RKO (cell line): ENCODE results near the gene BCL2L2.
"Not testable (repeated sequence)": the region's sequence is repeated elsewhere in the genome, so short reads cannot be mapped to it uniquely, and the experiment has no call there.

Experiments used
- DNase-seq: peaks from one replicate; pipeline ENCODE4 v3.0.0-alpha.2; 2016; ENCODE audit warnings: low spot score

BCL2L2 gene

GRCh38 chr14:23324455-23324846 lies 17.8 kb downstream of the BCL2L2 start:
- no peak for DNase-seq

GRCh38 chr14:23324993-23325392 lies 18.4 kb downstream of the BCL2L2 start:
- no peak for DNase-seq

GRCh38 chr14:23325746-23326145 lies 19.1 kb downstream of the BCL2L2 start:
- not testable (repeated sequence) for DNase-seq

DNA sequence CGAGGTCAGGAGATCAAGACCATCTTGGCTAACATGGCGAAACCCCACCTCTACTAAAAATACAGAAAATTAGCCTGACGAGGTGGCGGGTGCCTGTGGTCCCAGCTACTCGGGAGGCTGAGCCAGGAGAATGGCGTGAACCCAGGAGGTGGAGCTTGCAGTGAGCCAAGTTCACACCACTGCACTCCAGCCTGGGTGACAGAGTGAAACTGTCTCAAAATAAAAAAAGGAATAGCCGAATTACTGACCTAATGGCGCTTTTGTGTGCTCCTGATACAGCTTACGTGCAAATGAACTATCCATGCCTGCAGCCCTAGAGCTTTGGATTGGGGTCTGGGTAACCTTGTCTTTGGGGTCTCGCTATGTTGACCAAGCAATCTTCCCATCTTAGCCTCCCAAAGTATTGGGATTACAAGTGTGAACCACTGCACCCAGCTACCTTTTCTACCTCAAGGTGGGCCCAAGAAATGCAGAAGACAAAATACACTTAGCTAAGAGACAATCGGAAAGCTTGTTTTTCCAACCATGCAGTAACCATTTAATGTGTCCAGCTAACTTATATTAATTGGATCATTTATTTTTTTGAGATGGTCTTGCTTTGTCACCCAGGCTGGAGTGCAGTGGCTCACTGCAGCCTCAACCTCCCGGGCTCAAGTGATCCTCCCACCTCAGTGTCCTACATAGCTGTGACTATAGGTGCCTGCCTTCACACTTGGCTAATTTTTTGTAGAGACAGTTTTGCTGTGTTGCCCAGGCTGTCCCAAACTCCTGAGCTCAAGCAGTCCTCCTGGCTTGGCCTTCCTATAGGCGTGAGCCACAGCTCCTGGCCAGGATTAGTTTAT lies 20.1 kb downstream of the BCL2L2 start:
- no peak for DNase-seq

DNA sequence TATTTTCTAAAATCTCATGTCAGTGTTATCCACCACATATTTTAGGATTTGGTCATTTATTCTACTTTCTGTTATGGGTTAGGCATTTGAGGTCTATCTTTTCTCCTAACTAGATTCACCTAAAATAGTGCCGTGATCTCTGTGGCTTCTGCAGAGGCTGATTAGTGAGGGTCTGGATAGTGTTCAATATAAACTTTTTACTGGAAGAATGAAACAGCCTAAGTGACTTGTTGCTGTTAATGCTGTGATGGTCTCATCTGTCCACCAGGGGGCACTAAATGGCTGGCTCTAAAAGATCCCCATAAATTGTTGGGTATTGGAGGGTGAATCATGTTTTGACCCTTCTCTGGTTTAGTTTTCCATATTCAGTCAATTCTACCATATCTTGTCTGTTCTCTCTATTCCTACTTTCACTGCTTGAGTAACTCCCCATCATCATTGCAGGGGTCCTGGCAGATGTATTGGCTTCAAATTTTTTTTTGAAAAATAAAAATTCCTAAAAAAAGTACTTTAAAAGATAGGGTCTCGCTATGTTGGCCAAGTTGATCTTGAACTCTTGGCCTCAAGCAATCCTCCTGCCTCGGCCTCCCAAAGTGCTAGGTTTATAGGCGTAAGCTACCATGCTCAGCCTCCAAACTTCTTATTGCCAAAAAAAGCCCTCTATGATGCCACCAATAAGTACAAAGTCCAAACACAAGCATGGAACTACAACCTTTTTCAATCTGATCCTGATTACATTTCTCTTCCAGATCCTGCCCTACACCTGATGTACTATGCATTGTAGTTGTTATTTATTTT lies 21.5 kb downstream of the BCL2L2 start:
- DNase-seq = peak; percentile 74

GRCh38 chr14:23335623-23336022 lies 29.0 kb downstream of the BCL2L2 start:
- DNase-seq = no peak

- DNase-seq = no peak
These were observed 33.1 kb downstream of the BCL2L2 start for GRCh38 chr14:23339506-23340268.

GRCh38 chr14:23344481-23344880 lies 37.8 kb downstream of the BCL2L2 start:
- no peak for DNase-seq

DNA sequence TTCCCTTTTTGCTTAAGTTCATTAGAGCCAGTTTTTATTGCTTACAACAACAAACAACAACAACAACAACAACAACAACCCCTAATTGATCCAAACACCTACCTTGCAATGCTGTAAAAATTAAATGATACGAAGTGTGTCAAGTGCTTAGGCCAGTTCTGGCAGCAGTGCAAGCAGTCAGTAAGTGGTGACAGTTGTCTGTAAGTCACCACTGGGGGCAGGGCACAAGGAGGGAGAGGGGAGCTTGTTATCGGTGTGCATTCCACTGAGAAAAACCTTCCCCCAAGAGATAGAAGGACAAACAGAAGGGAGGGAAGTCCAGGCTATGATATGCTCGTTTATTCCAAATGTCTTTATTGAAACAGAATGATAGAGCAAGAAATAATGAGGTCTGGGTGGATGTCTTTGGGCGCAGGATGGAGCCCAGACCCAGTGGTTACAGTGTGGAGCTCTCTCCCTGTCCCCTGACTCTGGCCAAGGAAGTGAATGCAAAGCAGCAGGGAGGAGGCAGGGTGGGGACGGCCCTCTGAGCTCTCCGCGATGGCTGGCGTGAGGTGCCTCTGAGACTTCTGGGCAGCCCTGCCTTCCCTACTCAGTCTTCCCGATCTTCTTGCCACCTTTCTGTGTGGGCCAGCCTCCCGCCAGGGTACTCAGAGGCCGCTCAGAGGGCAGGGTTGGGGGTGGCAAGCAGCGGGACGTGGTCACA lies 39.5 kb downstream of the BCL2L2 start:
- no peak for DNase-seq

GRCh38 chr14:23346693-23347405 lies 40.2 kb downstream of the BCL2L2 start:
- no peak for DNase-seq

DNA sequence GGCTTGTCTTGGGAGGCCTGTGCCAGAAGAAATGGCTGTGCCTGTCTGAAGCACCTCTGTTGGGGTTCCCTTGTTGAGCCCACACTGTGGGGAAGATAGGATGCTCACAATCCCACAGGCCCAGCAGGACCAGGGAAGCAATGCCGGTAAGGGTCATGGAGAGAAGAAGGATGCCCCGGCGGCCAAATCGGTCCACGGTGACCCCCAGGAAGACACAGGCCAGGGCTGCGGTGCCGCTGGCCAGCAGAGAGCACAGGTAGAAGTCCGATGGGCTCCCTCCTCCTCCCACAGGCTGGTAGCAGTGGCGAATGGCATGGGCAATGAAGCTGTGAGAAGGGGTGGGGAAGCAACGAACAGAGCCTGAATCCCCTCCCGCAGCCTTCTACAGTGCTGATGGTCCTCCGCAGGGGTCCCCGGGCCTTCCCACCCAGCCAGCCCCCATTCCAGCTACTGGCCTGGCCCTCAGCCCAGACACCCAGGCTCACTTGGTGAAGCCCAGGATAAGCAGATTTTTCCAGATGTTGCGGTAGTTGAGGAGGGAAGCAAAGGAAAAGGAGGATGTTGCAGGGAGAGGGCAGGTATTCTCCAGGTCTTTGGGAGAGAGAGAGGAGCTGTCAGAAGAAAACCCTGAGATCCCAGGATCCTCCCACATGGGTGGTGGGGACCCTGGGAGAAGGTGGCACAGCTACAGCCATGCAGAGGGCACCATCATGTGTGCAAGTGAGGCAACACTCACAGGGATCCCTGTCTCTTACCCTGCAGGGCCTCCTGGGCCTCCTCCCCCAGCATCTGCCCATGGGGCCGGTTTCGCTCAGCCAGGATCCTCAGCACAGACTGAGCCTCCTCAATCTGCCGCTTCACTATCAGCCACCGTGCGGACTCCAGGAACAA lies 41.0 kb downstream of the BCL2L2 start:
- no peak for DNase-seq

DNA sequence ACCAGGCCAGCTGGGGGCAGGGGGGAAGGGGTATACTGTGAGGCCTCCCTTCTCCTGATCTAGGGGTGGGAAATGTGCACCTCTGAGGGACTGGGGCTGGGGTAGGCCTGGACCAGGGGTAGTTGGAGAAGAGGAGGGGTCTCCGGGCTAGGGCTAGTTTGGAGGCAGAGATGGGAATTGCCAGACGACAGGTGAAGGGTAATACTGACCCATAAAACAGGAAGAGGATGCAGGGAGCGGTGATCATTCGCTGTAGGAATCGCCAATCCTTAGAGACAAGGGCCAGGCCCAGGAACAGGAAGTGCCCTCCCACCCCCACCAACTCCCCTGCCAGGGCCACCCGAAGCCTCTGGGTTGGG lies 41.6 kb downstream of the BCL2L2 start:
- DNase-seq = no peak

DNA sequence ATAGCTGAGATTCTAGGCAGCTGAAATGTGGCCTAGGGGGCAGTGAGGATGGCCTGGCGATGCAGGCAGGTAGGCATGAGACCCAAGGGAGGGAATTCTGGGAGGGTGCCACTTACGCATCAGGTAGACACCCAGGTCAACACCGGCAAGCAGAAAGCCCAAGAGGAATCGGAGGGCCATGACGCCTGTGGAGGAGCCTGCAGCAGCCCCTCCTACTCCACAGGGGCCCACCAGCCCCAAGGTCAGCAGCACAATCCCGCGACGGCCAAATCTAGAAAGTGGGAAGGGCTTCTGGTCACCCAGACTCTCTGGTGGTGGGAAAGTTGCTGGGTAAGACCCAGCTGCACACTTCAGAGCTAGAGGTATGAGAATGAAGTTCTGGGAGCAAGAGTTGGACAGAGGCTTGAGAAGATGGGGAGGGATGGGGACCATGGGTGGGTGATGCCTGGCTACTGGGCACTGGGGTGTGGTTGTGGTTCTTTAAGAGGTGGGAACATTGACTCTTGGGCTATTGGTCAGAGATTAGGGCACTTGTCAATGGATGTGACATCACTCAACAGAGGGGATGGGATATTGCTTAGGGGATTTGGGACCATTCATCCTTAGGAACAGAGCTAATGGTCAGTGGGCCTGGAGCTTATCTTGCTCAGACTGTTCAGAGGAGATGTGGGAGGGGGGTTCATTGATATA lies 42.7 kb downstream of the BCL2L2 start:
- DNase-seq = no peak

- no peak for DNase-seq
These were observed 45.3 kb downstream of the BCL2L2 start for GRCh38 chr14:23351681-23352505.

- DNase-seq = no peak
These were observed 46.1 kb downstream of the BCL2L2 start, which contains the start of gene SLC22A17 for GRCh38 chr14:23352506-23353432. TSS of gene SLC22A17 (minus strand) at chr14:23352887.

- DNase-seq = no peak
These were observed 46.8 kb downstream of the BCL2L2 start for GRCh38 chr14:23353433-23353780.

DNA sequence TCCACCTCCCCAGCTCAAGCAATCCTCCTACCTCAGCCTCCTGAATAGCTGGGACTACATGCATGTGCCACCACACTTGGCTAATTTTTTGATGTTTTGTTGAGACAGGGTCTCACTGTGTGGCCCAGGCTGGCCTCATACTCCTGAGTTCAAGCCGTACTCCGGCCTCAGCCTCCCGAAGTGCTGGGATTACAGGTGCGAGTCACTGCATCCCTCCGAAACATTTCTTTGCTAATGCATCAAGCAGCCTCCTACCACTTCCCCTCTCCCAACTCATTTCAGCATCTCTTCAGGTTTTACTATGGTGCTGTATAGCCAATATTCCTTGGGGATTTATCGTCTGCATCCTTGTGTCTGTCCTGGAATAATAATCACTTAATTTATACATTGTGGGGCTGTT lies 48.4 kb downstream of the BCL2L2 start:
- DNase-seq = no peak
